HepG2 (cell line): ENCODE data around the gene PPM1E. TPM values are rescaled to one million over a fixed set of nuclear protein-coding genes. Genes with fewer than 3 reads are reported as not detected.

Source experiments
- ATAC-seq: fragments of 200-7000 bp; cut with Tn5 transposase; 3 replicates; pipeline ENCODE4 v1.9.1; 2020; ENCODE audit warnings: mild to moderate bottlenecking, moderate library complexity
- BruUV-seq: library from RNA; stranded (reverse); fragments of 400-500 nt; replicated peaks from 2 replicates; lab custom pipeline; 2021; lab: Mats Ljungman, UMichigan
- CTCF ChIA-PET: fragments of 300-600 bp; formaldehyde crosslinking; extraction: SDS; loops from one replicate; lab custom pipeline; 2021; ENCODE audit warnings: low total read pairs, inconsistent platforms, low intra/inter-chr PET ratio; lab: Yijun Ruan, JAX
- POLR2A ChIA-PET: fragments of 350-600 bp; sonication (Branson Sonifier 250); formaldehyde crosslinking; loops from one replicate; lab custom pipeline; 2020; ENCODE audit warnings: antibody characterized with exemption, inconsistent platforms; lab: Yijun Ruan, JAX
- DNase-seq: peaks from one replicate; pipeline ENCODE4 v3.0.0-alpha.2; 2015; ENCODE audit warnings: low spot score
- FAIRE-seq: peaks from 3 replicates; lab custom pipeline; 2011; peaks lifted over from hg19 to GRCh38; lab: Jason Lieb, UNC
- H2AFZ ChIP-seq: one replicate; pipeline ENCODE4 v1.6.1; 2011; ENCODE audit warnings: low read length, inconsistent platforms
- H3K27ac ChIP-seq: fragments of 300-600 bp; 3 replicates; pipeline ENCODE4 v1.8.0; 2011; ENCODE audit warnings: mixed run types, mild to moderate bottlenecking, mixed read lengths, low read length, inconsistent platforms; ENCODE audit not compliant: insufficient read depth; ENCODE audit errors: extremely low read length
- H3K27me3 ChIP-seq, 2 experiments: fragments of 200-600 bp in 1 of 2; 2 replicates in 1 of 2; 3 replicates in 1 of 2; pipeline versions ENCODE4 v1.6.0 to v1.8.0; 2011; ENCODE audit warnings: low read length in 2 of 2, mild to moderate bottlenecking in 2 of 2, moderate library complexity in 2 of 2, inconsistent platforms in 1 of 2; ENCODE audit not compliant: insufficient read depth in 2 of 2, control insufficient read depth in 1 of 2
- H3K36me3 ChIP-seq, 2 experiments: fragments of 200-600 bp in 1 of 2; replicated peaks in 1 of 2; 2 replicates in 1 of 2; 3 replicates in 1 of 2; pipeline versions ENCODE4 v1.5.1 to v1.8.0; 2011; ENCODE audit warnings: low read length in 2 of 2, inconsistent platforms in 1 of 2; ENCODE audit not compliant: insufficient read depth in 2 of 2, control insufficient read depth in 1 of 2
- H3K4me1 ChIP-seq: 2 replicates; pipeline ENCODE4 v1.5.1; 2012; ENCODE audit warnings: low read length, inconsistent platforms; ENCODE audit not compliant: insufficient read depth
- H3K4me2 ChIP-seq: 2 replicates; pipeline ENCODE4 v1.6.0; 2011; ENCODE audit warnings: low read depth, low read length, inconsistent platforms
- H3K4me3 ChIP-seq, 3 experiments: fragments of 200-600 bp in 1 of 3; sonication (generic), shearing (Covaris generic) in 1 of 3; replicated peaks in 1 of 3; 2 replicates each; pipeline ENCODE4 v1.5.1; 2011 to 2016; ENCODE audit warnings: low read length in 3 of 3, inconsistent platforms in 2 of 3, low read depth in 2 of 3, mild to moderate bottlenecking in 2 of 3, control low read depth in 1 of 3, mixed read lengths in 1 of 3; ENCODE audit not compliant: insufficient read depth in 1 of 3
- H3K79me2 ChIP-seq: one replicate; pipeline ENCODE4 v1.6.1; 2011; ENCODE audit warnings: low read length, inconsistent platforms; ENCODE audit not compliant: insufficient read depth
- H3K9ac ChIP-seq: 2 replicates; pipeline ENCODE4 v1.6.0; 2011; ENCODE audit warnings: mild to moderate bottlenecking, low read depth, low read length, inconsistent platforms; ENCODE audit not compliant: insufficient read depth
- H3K9me3 ChIP-seq: 2 replicates; pipeline ENCODE4 v1.5.1; 2012; ENCODE audit warnings: mild to moderate bottlenecking, low read length
- H4K20me1 ChIP-seq: 2 replicates; pipeline ENCODE4 v1.6.0; 2011; ENCODE audit warnings: inconsistent platforms, mild to moderate bottlenecking, low read length, moderate library complexity; ENCODE audit not compliant: insufficient read depth
- BRF2 ChIP-seq: sonication (generic); formaldehyde crosslinking; IDR thresholded peaks from 2 replicates; pipeline ENCODE4 v1.8.1; 2022; ENCODE audit warnings: mild to moderate bottlenecking, missing genetic modification reagents
- CBX2 ChIP-seq, 2 experiments: fragments of 200-600 bp in 1 of 2; sonication (generic); formaldehyde crosslinking in 1 of 2; IDR thresholded peaks; 2 replicates each; pipeline versions ENCODE4 v1.7.0 to v1.8.1; 2018 to 2022; ENCODE audit warnings: low read depth in 2 of 2, low read length in 1 of 2, mild to moderate bottlenecking in 1 of 2, missing genetic modification reagents in 1 of 2
- CREB1 ChIP-seq, 2 experiments: fragments of 450-650 bp in 1 of 2; IDR thresholded peaks; 2 replicates each; pipeline ENCODE4 v1.6.1; 2016 to 2017; ENCODE audit warnings: control low read depth in 1 of 2, mild to moderate bottlenecking in 1 of 2, missing compliant biosample characterization in 1 of 2, missing genetic modification characterization in 1 of 2
- E2F1 ChIP-seq: sonication (generic); formaldehyde crosslinking; IDR thresholded peaks from 2 replicates; pipeline ENCODE4 v1.5.0; 2020; ENCODE audit warnings: missing genetic modification reagents
- HIVEP1 ChIP-seq: sonication (generic); formaldehyde crosslinking; IDR thresholded peaks from 2 replicates; pipeline ENCODE4 v1.4.0; 2020; ENCODE audit warnings: mild to moderate bottlenecking, missing genetic modification reagents
- RFX1 ChIP-seq: fragments of 450-650 bp; IDR thresholded peaks from 2 replicates; pipeline ENCODE4 v1.6.1; 2017
- SMYD3 ChIP-seq: sonication (generic); formaldehyde crosslinking; IDR thresholded peaks from 2 replicates; pipeline ENCODE4 v1.8.1; 2023; ENCODE audit warnings: mild to moderate bottlenecking, missing genetic modification reagents
- SOX6 ChIP-seq, 2 experiments: fragments of 450-650 bp in 1 of 2; sonication (generic) in 1 of 2; formaldehyde crosslinking in 1 of 2; IDR thresholded peaks; 2 replicates each; pipeline versions ENCODE4 v1.4.0 to v1.6.1; 2017 to 2020; ENCODE audit warnings: antibody characterized with exemption in 1 of 2, mild to moderate bottlenecking in 1 of 2, missing genetic modification reagents in 1 of 2
- ZNF124 ChIP-seq: sonication (generic); formaldehyde crosslinking; IDR thresholded peaks from 2 replicates; pipeline ENCODE4 v1.4.0; 2020; ENCODE audit warnings: missing genetic modification reagents
- ZNF235 ChIP-seq: sonication (generic); formaldehyde crosslinking; IDR thresholded peaks from 2 replicates; pipeline ENCODE4 v1.8.1; 2023; ENCODE audit warnings: mild to moderate bottlenecking, missing genetic modification reagents, borderline replicate concordance
- ZNF24 ChIP-seq: fragments of 450-650 bp; IDR thresholded peaks from 2 replicates; pipeline ENCODE4 v1.6.1; 2017; ENCODE audit warnings: antibody characterized with exemption, mild to moderate bottlenecking
- ZNF256 ChIP-seq: sonication (generic); formaldehyde crosslinking; conservative IDR thresholded peaks from 2 replicates; pipeline ENCODE4 v1.4.0; 2020; ENCODE audit warnings: missing genetic modification reagents
- ZNF292 ChIP-seq: sonication (generic); formaldehyde crosslinking; IDR thresholded peaks from 2 replicates; pipeline ENCODE4 v1.8.1; 2022; ENCODE audit warnings: mild to moderate bottlenecking, low read depth, missing genetic modification reagents, borderline replicate concordance
- ZNF382 ChIP-seq: sonication (generic); formaldehyde crosslinking; IDR thresholded peaks from 2 replicates; pipeline ENCODE4 v1.5.0; 2020; ENCODE audit warnings: missing genetic modification reagents, mild to moderate bottlenecking, borderline replicate concordance
- ZNF44 ChIP-seq: sonication (generic); formaldehyde crosslinking; IDR thresholded peaks from 2 replicates; pipeline ENCODE4 v1.5.1; 2020; ENCODE audit warnings: mild to moderate bottlenecking, missing genetic modification reagents
- ZNF530 ChIP-seq: sonication (generic); formaldehyde crosslinking; IDR thresholded peaks from 2 replicates; pipeline ENCODE4 v1.5.0; 2020; ENCODE audit warnings: low read depth, mild to moderate bottlenecking, missing genetic modification reagents
- WGBS: methylation state at CpG from one replicate; pipeline ENCODE4 v1.1.6; 2017; ENCODE audit warnings: low lambda C conversion rate; 5-methylcytosine and 5-hydroxymethylcytosine counted together
- in situ Hi-C: cut with HindIII; loops from 2 replicates; pipeline ENCODE4 v1.10.0; 2017; ENCODE audit warnings: low pct_unique_long_range_greater_than_20kb; ENCODE audit not compliant: extremely low pct_ligation_motif_present
- intact Hi-C: fragments of 100-400 bp; cut with micrococcal nuclease; formaldehyde crosslinking; loops from one replicate; pipeline ENCODE4 v1.10.0; 2022; ENCODE audit not compliant: unreplicated experiment
- polyA plus RNA-seq, 8 experiments: library from polyadenylated mRNA; depleted of rRNA in 3 of 8; stranded (reverse) in 7 of 8; unstranded in 1 of 8; fragments of >200 nt; fragmentation: Illumina TruSeq in 4 of 8; extraction: Trizol in 4 of 8; gene quantifications; 2 replicates each; pipeline versions ENCODE4 v1.2.1 to v1.2.3, GENCODE V29; 2011 to 2016; ENCODE audit warnings: low read depth in 4 of 8, missing spikeins in 1 of 8, mixed read lengths in 1 of 8; ENCODE audit not compliant: insufficient read depth in 1 of 8
- total RNA-seq, 5 experiments: library from RNA; depleted of rRNA; stranded (reverse); fragments of >200 nt; fragmentation: Illumina TruSeq; extraction: Trizol; gene quantifications; 2 replicates each; pipeline ENCODE4 v1.2.3, GENCODE V29; 2016; ENCODE audit warnings: low read depth in 1 of 5

PPM1E gene
- total and polyA plus RNA-seq, 2 of the 13 experiments (the other 11 are each of a cell fraction or from before 2014, with no cell fraction given) = 0.15 TPM; not detected in 1

GRCh38 chr17:58789160-58789559 lies 33.5 kb downstream of the PPM1E start:
- BruUV-seq = no TSS peak
- H3K36me3 ChIP-seq = no peaks in the 10 kb centered on the region
- no peaks in the 10 kb centered on the region for H3K9me3 ChIP-seq
- CTCF ChIA-PET = no interaction called here
- 5% methylated on average over 3 of the region's 3 CpGs for WGBS
- POLR2A ChIA-PET = interaction anchor here (0.6 kb wide), 1 partner anchor 150 kb away, joined by 5 read pairs; no protein-coding TSS in a partner anchor
- intact Hi-C loops = no loop called here
- TF ChIP-seq SOX6 (IDR thresholded peaks at IDR 0.05) (no peak), SOX6 (CRISPR knock-in tag; IDR thresholded peaks at IDR 0.05) (no peak), CBX2 (IDR thresholded peaks at IDR 0.05; ENCODE audit: low read depth, low read length) (0 out of 2 replicates have a peak, but pooled peaks have one; percentile 7), CBX2 (CRISPR knock-in tag; IDR thresholded peaks at IDR 0.05; ENCODE audit: low read depth) (no peak)
- DNase-seq (no peak), FAIRE-seq (no peak), ATAC-seq (no peak)
- no peak overlapping the region for H3K27ac ChIP-seq
- no peak overlapping the region for H3K4me2 ChIP-seq
- H3K9ac ChIP-seq = no peak overlapping the region
- in situ Hi-C loops = no loop called here
- no peak overlapping the region for H3K4me3 ChIP-seq
- H3K27me3 ChIP-seq = peaks cover 0 to 17% of the 10 kb centered on the region in 2 experiments; a peak in 2 of 5 replicates
- peaks cover 11% of the 10 kb centered on the region; the same call in 1 of the 2 replicates for H3K4me1 ChIP-seq
- H3K79me2 ChIP-seq = no peaks in the 10 kb centered on the region
- H2AFZ ChIP-seq = no peak overlapping the region
- H4K20me1 ChIP-seq = no peaks in the 10 kb centered on the region

GRCh38 chr17:58789831-58790230 lies 34.2 kb downstream of the PPM1E start:
- no peaks in the 10 kb centered on the region for H4K20me1 ChIP-seq
- H3K4me1 ChIP-seq = peaks cover 11% of the 10 kb centered on the region; the same call in 1 of the 2 replicates
- intact Hi-C loops = no loop called here
- CTCF ChIA-PET = no interaction called here
- no peak overlapping the region for H2AFZ ChIP-seq
- no peaks in the 10 kb centered on the region for H3K9me3 ChIP-seq
- TF ChIP-seq ZNF44 (CRISPR knock-in tag) (no peak), HIVEP1 (no peak), RFX1 (no peak), BRF2 (CRISPR knock-in tag) (no peak), ZNF24 (no peak), ZNF292 (CRISPR knock-in tag) (no peak), E2F1 (no peak), ZNF382 (CRISPR knock-in tag) (no peak), SMYD3 (CRISPR knock-in tag) (no peak), CREB1 (IDR thresholded peaks at IDR 0.05) (no peak), CREB1 (CRISPR knock-in tag; IDR thresholded peaks at IDR 0.05) (no peak), ZNF124 (CRISPR knock-in tag) (no peak), ZNF235 (CRISPR knock-in tag) (no peak), ZNF256 (no peak), ZNF530 (no peak)
- TF ChIP-seq, all 625 proteins: peak for 0
- no peak for ATAC-seq
- H3K4me2 ChIP-seq = no peak overlapping the region
- no peak for DNase-seq
- no TSS peak for BruUV-seq
- POLR2A ChIA-PET = no interaction called here
- H3K27ac ChIP-seq = no peak overlapping the region
- no peaks in the 10 kb centered on the region for H3K79me2 ChIP-seq
- in situ Hi-C loops = no loop called here
- H3K36me3 ChIP-seq = no peaks in the 10 kb centered on the region
- H3K9ac ChIP-seq = no peak overlapping the region
- WGBS = 3% methylated on average over 1 of the region's 1 CpG
- H3K4me3 ChIP-seq = no peak overlapping the region
- no peak for FAIRE-seq
- peaks cover 0 to 17% of the 10 kb centered on the region in 2 experiments; a peak in 2 of 5 replicates for H3K27me3 ChIP-seq
